Cardiac septum (tissue), 1 donor: ENCODE measurements around the gene CEP97. TPM values are rescaled to one million over a fixed set of nuclear protein-coding genes. Genes with fewer than 3 reads are reported as not detected.
"Not testable (repeated sequence)": the region's sequence is repeated elsewhere in the genome, so short reads cannot be mapped to it uniquely, and the experiment has no call there.

Experiments used
- DNase-seq: peaks from one replicate; pipeline ENCODE4 v3.0.0-alpha.2; 2020; ENCODE audit warnings: low spot score
- intact Hi-C: fragments of 100-400 bp; cut with DNase I; formaldehyde crosslinking; loops from one replicate; pipeline ENCODE4 v1.14.0; 2022
- total RNA-seq: library from RNA; stranded (reverse); fragmentation: NEBNext Ultra II Directional; extraction: Animal tissue kit (Norgen Biotek cat#: 25700); gene quantifications from one replicate; pipeline ENCODE4 v1.2.1, GENCODE V29; 2021
- donor health status: DM: no; HTN: no; CAD: no.

Gene CEP97
- total RNA-seq, 1 donor from 2014 or later: 7.9 TPM

DNA sequence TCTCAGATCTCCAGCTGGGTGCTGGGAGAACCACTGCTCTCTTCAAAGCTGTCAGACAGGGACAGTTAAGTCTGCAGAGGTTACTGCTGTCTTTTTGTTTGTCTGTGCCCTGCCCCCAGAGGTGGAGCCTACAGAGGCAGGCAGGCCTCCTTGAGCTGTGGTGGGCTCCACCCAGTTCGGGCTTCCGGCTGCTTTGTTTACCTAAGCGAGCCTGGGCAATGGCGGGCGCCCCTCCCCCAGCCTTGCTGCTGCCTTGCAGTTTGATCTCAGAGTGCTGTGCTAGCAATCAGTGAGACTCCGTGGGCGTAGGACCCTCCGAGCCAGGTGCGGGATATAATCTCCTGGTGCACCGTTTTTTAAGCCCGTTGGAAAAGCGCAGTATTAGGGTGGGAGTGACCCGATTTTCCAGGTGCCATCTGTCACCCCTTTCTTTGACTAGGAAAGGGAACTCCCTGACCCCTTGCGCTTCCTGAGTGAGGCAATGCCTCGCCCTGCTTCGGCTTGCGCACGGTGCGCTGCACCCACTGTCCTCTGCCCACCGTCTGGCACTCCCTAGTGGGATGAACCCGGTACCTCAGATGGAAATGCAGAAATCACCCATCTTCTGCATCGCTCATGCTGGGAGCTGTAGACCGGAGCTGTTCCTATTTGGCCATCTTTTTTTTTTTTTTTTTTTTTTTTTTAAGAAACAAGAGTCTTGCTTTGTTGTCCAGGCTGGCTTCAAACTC is 29.1 kb downstream of the CEP97 start:
- DNase-seq, intact Hi-C loops: not testable (repeated sequence)

DNA sequence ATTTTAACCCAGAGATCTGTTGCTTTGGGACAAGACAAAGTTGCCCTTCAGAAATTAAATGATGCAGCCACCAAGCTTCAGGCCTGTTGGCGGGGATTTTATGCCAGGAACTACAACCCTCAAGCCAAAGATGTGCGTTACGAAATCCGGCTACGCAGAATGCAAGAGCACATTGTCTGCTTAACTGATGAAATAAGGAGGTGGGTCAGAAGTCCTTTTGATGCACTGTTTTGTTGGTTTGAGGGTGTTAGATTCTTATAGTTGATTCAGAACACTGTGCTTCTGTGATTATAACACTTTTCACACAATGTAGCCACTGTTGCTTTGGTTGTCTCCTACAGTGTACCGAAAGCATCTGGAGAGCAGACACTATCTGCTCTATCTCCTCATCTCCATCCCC is 33.8 kb downstream of the CEP97 start:
- no peak for DNase-seq
- intact Hi-C loops: no loop called here

DNA sequence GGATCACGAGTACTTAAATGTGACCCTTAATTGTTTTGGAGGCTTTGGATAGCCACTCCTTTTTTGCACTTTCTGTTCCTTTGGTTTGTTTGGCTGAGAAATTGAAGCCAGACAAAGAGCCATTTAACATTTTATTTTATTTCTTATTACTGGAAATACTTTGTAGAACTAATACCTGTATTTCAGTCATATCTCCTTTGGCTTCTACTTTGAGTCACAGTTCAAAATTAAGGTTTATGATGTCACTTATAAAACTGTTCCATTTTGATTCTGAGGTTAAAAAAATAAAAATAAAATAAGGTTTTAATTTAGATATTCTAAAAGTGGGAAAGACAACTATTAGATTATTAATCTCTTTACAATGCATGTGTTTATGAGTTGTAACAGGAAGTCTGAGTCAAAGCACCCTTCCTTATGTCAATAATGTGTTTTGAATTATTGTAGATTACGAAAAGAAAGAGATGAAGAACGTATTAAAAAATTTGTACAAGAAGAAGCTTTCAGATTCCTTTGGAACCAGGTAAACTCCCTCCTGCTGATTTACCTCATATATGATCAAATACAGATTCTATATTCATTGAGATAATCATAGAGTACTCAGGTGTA is 37.7 kb downstream of the CEP97 start:
- intact Hi-C loops: no loop called here
- no peak for DNase-seq

DNA sequence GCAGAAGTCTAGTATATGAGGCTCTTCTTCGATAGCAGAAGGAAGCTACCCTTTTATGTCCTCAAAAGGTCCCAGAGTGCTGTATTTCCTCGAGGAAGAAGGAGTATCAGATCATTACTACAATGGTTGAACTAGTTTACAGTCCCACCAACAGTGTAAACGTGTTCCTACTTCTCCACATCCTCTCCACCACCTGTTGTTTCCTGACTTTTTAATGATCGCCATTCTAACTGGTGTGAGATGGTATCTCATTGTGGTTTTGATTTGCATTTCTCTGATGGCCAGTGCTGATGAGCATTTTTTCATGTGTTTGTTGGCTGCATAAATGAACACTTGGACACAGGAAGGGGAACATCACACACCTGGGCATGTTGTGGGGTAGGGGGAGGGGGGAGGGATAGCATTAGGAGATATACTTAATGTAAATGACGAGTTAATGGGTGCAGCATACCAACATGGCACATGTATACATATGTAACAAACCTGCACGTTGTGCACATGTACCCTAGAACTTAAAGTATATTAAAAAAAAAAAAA is 53.4 kb downstream of the CEP97 start:
- intact Hi-C loops: loop anchor here (2.0 to 5.0 kb wide), 2 partner anchors 53 to 91 kb away; partner anchors contain the start of genes CEP97 and RPL24
- not testable (repeated sequence) for DNase-seq

DNA sequence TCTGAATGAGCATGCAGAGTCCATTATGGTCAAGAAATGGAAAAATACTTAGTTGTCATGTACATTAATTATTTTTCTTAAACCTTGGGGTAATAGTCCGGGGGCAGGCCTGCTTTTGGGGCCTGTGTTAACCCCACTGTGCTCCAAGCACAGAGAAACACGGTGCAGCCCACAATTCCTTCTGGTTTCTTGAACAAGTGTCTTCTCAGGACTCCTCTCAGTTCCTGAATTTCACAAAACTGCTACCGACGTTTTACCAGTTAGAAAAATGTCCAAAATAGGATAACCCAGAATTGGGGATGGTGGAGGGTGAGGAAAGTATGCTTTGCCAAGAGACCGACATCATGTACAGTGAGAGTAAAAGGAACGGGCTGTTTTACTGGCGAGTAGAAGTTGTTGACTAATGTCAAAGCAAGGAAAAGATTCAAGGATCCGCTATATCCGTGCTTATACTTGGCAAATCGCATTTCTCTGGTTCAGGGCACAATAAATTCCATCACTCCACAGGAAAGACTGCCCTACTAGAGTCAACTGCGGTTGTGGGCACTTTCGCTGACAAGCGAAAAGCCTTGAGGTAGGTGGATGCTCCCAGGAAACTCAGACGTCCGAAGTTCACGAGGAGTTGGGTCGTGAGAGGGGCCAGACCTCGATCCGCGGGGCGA is 54.1 kb downstream of the CEP97 start:
- no peak for DNase-seq
- intact Hi-C loops: loop anchor here (2.0 to 5.0 kb wide), 2 partner anchors 54 to 91 kb away; partner anchors contain the start of genes CEP97 and RPL24

DNA sequence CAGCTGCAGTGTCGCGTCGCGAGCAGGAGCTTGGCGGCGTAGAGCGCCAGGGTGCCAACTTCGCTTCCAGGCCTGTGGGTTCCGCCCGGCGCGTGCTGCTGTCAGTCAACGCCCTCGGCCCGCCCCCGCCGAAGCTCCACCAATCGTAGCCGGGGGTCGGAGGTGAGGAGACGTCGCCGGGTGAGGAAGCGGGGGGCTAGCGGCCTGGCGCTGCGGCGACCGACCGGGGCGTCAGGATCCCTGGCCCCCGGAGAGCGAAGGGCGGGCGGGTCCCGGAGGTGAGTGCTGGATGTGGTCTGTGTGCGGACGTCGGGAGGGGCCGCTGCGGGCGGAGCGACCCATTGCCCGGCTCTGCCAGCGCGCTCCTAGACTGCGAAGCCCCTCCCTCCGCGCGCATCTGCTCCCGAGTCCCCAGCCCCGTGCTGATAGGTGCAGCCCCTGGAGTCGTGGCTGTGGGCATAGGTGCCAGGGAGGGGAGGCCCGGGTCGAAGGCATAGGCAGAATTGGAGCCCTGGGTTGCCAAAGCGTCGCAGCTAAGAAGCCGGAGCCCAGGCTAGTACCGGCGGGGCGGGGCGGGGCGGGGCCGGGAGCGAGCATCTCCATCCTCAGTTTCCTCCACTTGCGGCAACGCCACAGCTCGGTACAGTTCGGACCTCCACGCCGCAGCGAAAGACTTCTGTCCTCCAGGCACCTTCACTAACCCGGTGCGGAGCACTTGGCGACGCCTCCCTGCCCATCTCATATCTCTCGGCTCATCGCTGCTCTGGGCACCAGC is 54.8 kb downstream of the CEP97 start, which contains the start of gene NXPE3:
TSS of gene NXPE3 (plus strand) at position 165 of the 775 bp plus-strand sequence. CDS start 6,386 bp downstream, outside the sequence.
- intact Hi-C loops: loop anchor here (2.0 to 5.0 kb wide), 2 partner anchors 54 to 92 kb away; partner anchors contain the start of genes CEP97 and RPL24
- peak; percentile 98 for DNase-seq

DNA sequence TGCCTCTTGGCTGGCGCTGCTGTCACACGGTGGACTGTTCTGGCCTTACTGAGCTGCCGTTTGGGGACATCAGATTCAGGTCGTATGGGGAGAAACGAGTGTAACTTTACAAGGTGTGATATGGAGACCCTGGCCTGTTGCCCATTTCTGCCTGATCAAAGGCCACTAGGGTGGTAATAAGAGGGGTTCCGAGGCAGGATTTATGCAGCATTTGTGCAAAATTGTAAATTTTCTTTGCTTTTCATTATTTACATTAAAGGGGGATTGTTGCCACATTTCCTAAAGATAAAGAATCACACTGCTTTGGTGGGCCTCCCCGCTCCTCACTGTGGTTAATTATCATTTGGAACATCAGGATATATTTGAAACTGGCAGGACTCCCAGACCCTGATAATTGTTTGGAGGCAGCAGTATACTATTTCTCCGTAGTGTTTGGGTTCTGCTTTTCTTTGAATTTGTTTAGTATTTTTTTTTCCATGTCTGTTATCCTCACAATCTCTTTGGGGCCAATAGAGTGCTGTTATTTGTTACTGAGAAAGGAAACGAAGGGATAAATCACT is 55.5 kb downstream of the CEP97 start:
- intact Hi-C loops: loop anchor here (2.0 to 5.0 kb wide), 2 partner anchors 55 to 93 kb away; partner anchors contain the start of genes CEP97 and RPL24
- no peak for DNase-seq

DNA sequence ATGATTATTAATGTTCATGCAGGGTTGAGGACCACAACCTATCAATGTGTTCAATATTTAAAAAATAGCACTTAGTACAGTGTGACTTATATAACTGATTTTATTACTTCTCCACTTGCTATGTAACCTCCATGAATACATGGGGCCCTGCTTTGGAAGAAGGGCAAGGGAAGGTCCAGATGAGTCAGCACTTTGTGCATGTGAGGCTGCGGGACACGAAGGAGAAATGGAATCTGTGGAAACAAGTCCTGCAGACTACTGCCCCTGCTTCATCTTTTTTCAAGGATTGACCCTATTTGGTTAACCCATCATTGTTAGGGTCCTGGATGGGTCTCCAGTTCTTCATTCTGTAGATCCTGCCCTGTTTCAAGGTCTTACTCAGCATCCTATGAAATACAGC is 56.2 kb downstream of the CEP97 start:
- no peak for DNase-seq
- intact Hi-C loops: no loop called here

DNA sequence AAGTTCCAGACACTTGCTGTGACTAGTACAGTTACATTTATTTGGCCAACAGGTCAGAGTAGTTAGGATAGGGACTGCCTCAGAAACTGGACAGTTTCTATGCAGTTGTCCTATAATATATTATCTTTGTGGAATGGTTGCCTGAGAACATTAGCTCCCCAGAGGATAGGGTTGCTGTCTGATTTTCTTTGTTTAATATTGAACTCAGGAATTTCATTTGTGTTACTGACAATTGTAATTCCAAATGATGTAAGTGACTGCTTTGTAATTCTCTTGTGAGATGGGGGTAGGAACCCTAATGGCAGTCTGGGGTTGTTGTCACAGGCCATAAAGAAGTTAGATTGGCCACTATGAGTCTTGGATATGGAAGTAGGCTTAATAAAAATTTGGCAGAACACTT is 56.8 kb downstream of the CEP97 start:
- intact Hi-C loops: no loop called here
- DNase-seq: no peak

DNA sequence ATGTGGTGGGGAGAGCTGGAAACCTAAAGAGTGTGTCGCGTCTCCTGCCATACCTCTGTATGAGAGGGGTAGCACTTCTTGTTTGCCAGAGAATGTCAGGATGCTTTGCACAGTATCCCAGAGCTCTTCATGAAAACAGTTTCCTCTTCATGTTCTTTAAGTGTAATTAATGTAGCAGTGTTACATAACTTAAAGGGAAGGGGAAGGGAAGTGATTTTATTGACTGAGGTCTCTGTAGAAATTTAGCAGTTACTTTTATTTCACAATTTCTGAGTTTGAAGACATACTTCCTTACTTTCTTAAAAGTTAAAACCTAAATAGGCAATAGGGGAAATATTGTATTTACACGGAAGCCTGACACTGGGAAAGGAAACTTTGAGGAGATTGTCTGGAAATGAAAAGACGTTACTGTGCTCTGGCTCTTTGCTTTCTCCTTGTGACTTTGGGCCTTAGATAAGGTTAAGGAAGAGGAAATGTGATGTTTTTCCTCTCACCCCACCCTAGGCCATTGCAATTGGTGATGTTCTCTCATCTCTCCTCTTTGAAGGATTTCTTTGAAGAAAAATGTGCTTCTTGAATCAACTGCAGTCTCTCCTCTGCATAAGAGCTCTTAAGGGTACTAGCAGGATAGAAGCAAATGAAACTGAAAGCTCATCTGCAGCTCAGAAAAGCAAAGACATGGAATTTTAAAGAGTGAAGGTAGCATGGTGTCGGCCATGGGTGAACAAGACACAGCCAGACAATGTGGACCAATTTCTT is 60.6 kb downstream of the CEP97 start:
- intact Hi-C loops: no loop called here
- DNase-seq: no peak

DNA sequence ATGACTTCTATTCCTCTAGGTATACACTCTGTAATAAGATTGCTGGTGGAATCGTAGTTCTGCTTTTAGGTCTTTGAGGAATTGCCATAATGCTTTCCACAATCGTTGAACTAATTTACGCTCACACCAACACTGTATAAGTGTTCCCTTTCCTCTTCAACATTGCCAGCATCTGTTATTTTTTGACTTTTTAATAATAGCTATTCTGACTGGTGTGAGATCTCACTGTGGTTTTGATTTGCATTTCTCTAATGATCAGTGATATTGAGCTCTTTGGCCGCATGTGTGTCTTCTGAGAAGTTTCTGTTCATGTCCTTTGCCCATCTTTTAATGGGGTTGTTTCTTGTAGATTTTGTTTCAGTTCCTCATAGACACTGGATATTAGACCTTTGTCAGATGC is 67.4 kb downstream of the CEP97 start:
- DNase-seq: no peak
- intact Hi-C loops: no loop called here

DNA sequence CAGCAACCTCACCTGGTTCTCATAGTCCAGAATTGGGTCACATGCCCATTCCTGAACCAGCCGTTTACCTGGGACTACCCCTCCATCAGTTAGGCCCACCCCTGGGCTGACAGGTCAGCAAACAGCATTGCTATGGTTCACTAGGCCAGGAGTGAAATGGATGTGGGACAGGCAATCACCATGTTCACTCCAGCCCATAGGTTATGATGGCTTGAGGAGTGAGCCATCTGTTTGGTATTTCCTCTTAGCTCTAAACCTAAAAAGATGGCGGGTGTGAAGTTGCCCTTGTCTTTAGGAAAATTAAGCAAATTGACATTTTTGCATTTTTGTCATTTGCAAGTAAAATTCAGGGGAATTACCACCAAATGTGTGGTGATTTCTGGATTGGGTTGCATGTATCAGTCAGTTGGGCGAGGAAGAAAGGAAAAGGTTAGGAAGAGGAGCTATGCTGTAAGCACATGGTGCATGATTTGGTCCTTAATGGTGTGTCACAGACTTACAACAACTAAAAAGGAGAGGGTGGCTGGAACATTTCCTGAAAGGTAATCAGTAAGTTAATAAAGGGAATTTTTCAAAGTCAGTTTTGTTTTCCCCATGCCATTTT is 71.8 kb downstream of the CEP97 start:
- DNase-seq: no peak
- intact Hi-C loops: no loop called here

DNA sequence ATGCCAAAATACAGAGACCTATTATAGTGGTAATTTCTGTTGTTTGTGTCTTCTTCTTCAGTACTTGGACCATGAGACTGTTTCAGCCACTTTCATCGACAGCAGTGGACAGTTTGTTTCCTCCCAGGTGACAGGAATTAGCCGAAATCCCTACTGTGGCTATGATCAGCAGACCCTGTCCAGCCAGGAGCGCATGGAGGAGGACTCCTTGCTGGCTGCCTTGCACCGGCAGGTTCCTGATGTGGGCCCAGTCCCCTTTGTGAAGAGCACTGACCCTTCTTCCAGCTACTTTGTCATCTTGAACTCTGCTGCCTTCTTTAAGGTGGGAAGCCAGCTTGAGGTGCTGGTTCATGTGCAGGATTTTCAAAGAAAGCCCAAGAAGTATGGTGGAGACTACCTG is 76.8 kb downstream of the CEP97 start:
- no peak for DNase-seq
- intact Hi-C loops: no loop called here

DNA sequence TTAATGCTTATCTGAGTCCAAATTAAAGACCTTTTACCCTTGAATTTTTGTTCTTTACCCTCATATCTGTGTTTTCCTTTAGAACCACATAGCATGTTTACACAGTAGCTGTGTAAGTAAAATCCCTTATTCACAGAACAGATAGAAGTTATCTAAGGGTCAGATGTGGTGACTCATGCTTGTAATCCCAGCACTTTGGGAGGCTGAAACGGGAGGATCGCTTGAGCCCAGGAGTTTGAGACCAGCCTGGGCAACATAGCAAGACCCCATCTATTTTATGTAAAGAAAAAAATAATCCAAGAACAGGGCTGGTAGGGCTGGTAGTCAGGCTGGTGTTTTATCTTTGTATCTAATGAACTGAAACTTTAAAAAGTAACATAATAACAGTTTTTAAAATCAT is 77.8 kb downstream of the CEP97 start:
- DNase-seq: no peak
- intact Hi-C loops: no loop called here

DNA sequence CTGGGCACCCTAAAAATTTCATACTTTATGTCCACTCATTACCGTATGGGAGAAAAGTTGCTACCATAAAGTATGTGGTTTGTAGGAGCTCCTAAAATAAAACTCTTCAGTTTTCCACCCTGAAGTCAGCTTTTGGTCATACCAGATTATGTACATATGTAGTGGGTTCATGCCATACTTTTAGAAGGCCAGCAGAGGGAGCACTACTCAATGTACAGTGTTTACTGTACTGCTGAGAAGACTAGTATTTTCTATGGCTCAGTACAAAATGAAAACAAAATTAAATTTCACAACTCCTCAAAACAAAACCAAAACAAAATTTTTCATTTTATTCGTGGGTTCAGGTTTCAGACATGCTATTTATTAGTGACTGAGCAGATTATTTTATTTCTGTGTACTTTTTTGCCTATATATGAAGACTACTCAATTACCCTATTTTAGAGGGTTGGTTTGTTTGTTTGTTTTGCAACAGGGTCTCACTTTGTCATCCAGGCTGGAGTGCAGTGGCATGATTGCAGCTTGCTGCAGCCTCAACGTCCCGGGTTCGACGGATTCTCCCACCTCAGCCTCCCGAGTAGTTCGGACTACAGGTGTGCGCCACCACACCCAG is 78.9 kb downstream of the CEP97 start:
- intact Hi-C loops: no loop called here
- no peak for DNase-seq

DNA sequence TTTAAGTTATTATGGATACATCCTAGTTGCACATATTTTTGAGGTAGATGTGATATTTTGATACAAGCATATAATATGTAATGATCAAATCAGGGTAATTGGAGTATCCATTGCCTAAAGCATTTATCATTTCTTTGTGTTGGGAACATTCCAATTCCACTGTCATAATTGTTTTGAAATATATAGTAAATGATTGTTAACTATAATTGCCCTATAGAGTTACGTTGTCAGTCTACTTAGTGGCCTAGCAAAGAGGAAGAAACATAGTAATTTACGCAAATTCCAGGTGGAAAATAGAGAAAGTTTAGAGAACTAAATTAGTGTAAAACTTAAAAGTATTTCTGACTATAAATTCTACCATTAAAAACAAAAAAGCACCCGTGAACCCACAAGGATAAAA is 79.5 kb downstream of the CEP97 start:
- intact Hi-C loops: no loop called here
- no peak for DNase-seq

DNA sequence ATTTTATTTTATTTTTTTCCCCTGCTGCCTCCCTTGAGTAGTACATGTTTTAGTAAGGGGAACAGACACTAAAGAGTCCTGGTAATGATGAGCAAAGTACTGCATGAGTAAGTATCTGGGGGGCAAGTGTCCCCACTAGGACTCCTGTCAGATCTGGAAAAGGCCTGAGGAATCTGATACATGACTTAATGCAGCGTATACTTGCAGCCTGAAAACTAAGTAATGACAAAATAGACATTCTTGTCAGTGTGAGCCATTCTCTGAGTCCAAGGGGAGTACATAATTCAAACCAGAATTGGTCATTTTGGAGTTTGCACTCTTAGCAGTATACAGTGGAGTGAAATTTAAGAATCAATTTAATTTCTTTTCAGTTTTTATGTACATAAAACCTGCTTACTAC is 82.1 kb downstream of the CEP97 start:
- intact Hi-C loops: loop anchor here (5.0 kb wide), 1 partner anchor 731 kb away; no protein-coding TSS in a partner anchor
- no peak for DNase-seq
